Testis (tissue), 2 donors: ENCODE results near the gene CNOT8.

ENCODE experiments used
- CTCF ChIP-seq, 3 experiments: fragments of 450-650 bp in 2 of 3; fragments of 200-600 bp in 1 of 3; sonication (generic) in 1 of 3; IDR thresholded peaks; one replicate each; pipeline ENCODE4 v1.5.1; 2016 to 2019; ENCODE audit warnings: antibody characterized with exemption in 3 of 3, mild to moderate bottlenecking in 2 of 3, moderate library complexity in 1 of 3
- POLR2A ChIP-seq: fragments of 450-650 bp; IDR thresholded peaks from one replicate; pipeline ENCODE4 v1.6.1; 2017; ENCODE audit warnings: antibody characterized with exemption, mild to moderate bottlenecking, moderate library complexity

- TF ChIP-seq CTCF (IDR thresholded peaks at IDR 0.05) (no peak), POLR2A (no peak)
These were observed 23.6 kb downstream of the CNOT8 start for GRCh38 chr5:154881986-154882385.
